Tibial nerve (tissue), 4 donors: ENCODE data around the gene NOL12. TPM values are rescaled to one million over a fixed set of nuclear protein-coding genes. Genes with fewer than 3 reads are reported as not detected.
"Not testable (repeated sequence)": the region's sequence is repeated elsewhere in the genome, so short reads cannot be mapped to it uniquely, and the experiment has no call there.

Source experiments
- DNase-seq, 2 donors: peaks; one replicate each; pipeline ENCODE4 v3.0.0-alpha.2; 2019; ENCODE audit warnings: low spot score in 2 of 2
- H3K27ac ChIP-seq, 4 donors: fragments of 200-600 bp; sonication (generic) in 3 of 4; one replicate each; pipeline ENCODE4 v1.5.1; 2017 to 2019; ENCODE audit warnings: mild to moderate bottlenecking in 1 of 4
- H3K27me3 ChIP-seq, 2 donors: fragments of 200-600 bp; sonication (generic) in 1 of 2; one replicate each; pipeline versions ENCODE4 v1.5.1 to v1.6.0; 2017 to 2019
- H3K36me3 ChIP-seq, 3 donors: fragments of 200-600 bp; sonication (generic); one replicate each; pipeline ENCODE4 v1.5.1; 2018 to 2019
- H3K4me1 ChIP-seq, 4 donors: fragments of 200-600 bp; sonication (generic) in 3 of 4; one replicate each; pipeline ENCODE4 v1.5.1; 2017 to 2019
- H3K4me3 ChIP-seq, 4 donors: fragments of 200-600 bp; sonication (generic) in 3 of 4; one replicate each; pipeline ENCODE4 v1.5.1; 2017 to 2019; ENCODE audit warnings: mild to moderate bottlenecking in 1 of 4, moderate library complexity in 1 of 4
- H3K9me3 ChIP-seq, 4 donors: fragments of 200-600 bp; sonication (generic) in 3 of 4; one replicate each; pipeline ENCODE4 v1.5.1; 2017 to 2019
- CTCF ChIP-seq, 5 experiments: fragments of 200-600 bp in 3 of 5; fragments of 450-650 bp in 2 of 5; sonication (generic) in 3 of 5; IDR thresholded peaks; one replicate each; pipeline ENCODE4 v1.5.1; 2016 to 2019; ENCODE audit warnings: antibody characterized with exemption in 5 of 5, mild to moderate bottlenecking in 3 of 5, moderate library complexity in 2 of 5
- EP300 ChIP-seq, 2 donors: sonication (generic); formaldehyde crosslinking; IDR thresholded peaks; one replicate each; pipeline ENCODE4 v1.6.1; 2017; ENCODE audit warnings: antibody characterized with exemption in 2 of 2, mild to moderate bottlenecking in 1 of 2
- POLR2A ChIP-seq, 2 donors: fragments of 450-650 bp; IDR thresholded peaks; one replicate each; pipeline ENCODE4 v1.6.1; 2017; ENCODE audit warnings: antibody characterized with exemption in 2 of 2, mild to moderate bottlenecking in 2 of 2, moderate library complexity in 2 of 2
- WGBS, 2 donors: methylation state at CpG; one replicate each; pipeline ENCODE4 v1.1.5; 2018; 5-methylcytosine and 5-hydroxymethylcytosine counted together
- total RNA-seq, 4 donors: library from RNA; depleted of rRNA; stranded (reverse); fragments of >200 nt; gene quantifications; one replicate each; pipeline ENCODE4 v1.1.0, GENCODE V29; 2016

The NOL12 gene
- total RNA-seq, 4 donors from 2014 or later: 24.1 to 39.5 (median 31.2) TPM

- peaks cover 3 to 70% (median 20%) of the 10 kb centered on the region in 3 donors for H3K36me3 ChIP-seq
- TF ChIP-seq EP300 (IDR thresholded peaks at IDR 0.05) (no peak), POLR2A (IDR thresholded peaks at IDR 0.05) (no peak), CTCF (IDR thresholded peaks at IDR 0.05) (no peak)
- H3K27ac ChIP-seq: no peak overlapping the region
- H3K4me3 ChIP-seq: no peak overlapping the region
- DNase-seq: no peak
- no peaks in the 10 kb centered on the region for H3K27me3 ChIP-seq
- H3K4me1 ChIP-seq: peaks cover 0 to 27% (median 11%) of the 10 kb centered on the region in 4 donors
- WGBS, 2 donors: 87 to 92% methylated on average over 12 to 14 of the region's 15 CpGs
- H3K9me3 ChIP-seq: no peaks in the 10 kb centered on the region
Observed at GRCh38 chr22:37692627-37693285, 6.6 kb downstream of the NOL12 start.

GRCh38 chr22:37694131-37694530, 8.0 kb downstream of the NOL12 start:
- H3K36me3 ChIP-seq: peaks cover 3 to 57% (median 20%) of the 10 kb centered on the region in 3 donors
- not testable (repeated sequence) for H3K27ac ChIP-seq, H3K9me3 ChIP-seq, DNase-seq, H3K4me3 ChIP-seq, H3K27me3 ChIP-seq
- 91 to 94% methylated on average over 7 of the region's 7 CpGs for WGBS, 2 donors
- peaks cover 0 to 20% (median 10%) of the 10 kb centered on the region in 4 donors for H3K4me1 ChIP-seq

GRCh38 chr22:37696260-37696656, 10.1 kb downstream of the NOL12 start:
- peaks cover under 1 to 37% (median 11%) of the 10 kb centered on the region in 3 donors for H3K36me3 ChIP-seq
- not testable (repeated sequence) for H3K9me3 ChIP-seq, H3K27me3 ChIP-seq, DNase-seq
- H3K4me3 ChIP-seq: peak overlapping the region in 2 of 4 donors; percentile 24 to 35
- peak overlapping the region in 1 of 4 donors; percentile 24 for H3K27ac ChIP-seq
- 27 to 31% methylated on average over 13 of the region's 13 CpGs for WGBS, 2 donors
- peaks cover 0 to 20% (median 10%) of the 10 kb centered on the region in 4 donors for H3K4me1 ChIP-seq

GRCh38 chr22:37696657-37697537, 10.8 kb downstream of the NOL12 start, which contains the start of gene TRIOBP:
Gene TRIOBP, plus strand, starts transcription at chr22:37697048. Its CDS starts 4,318 bp downstream, at chr22:37701366.
- Histone ChIP-seq H3K4me1 (peaks cover 0 to 20% (median 10%) of the 10 kb centered on the region in 4 donors), H3K4me3 (peak within 1 kb of the TSS in 2 of 4 donors; percentile 24 to 35), H3K9me3 (no peaks in the 10 kb centered on the region), H3K36me3 (peaks cover 0 to 31% (median 5%) of the 10 kb centered on the region in 3 donors), H3K27me3 (no peaks in the 10 kb centered on the region), H3K27ac (peak within 1 kb of the TSS in 2 of 4 donors; percentile 33 to 38)
- DNase-seq: peak; percentile 72 to 78
- 1 to 10% methylated on average over 22 to 29 of the region's 39 CpGs for WGBS, 2 donors
- TF ChIP-seq CTCF (IDR thresholded peaks at IDR 0.05) (peak in 4 of 5 experiments; percentile 42 to 58 (median 44)), EP300 (IDR thresholded peaks at IDR 0.05) (peak in 1 of 2 donors; percentile 46), POLR2A (IDR thresholded peaks at IDR 0.05) (no peak)

GRCh38 chr22:37697538-37697835, 11.3 kb downstream of the NOL12 start:
- 34 to 60% methylated on average over 1 to 3 of the region's 3 CpGs for WGBS, 2 donors
- Histone ChIP-seq H3K36me3 (peaks cover 0 to 25% (median 0%) of the 10 kb centered on the region in 3 donors), H3K27me3 (no peaks in the 10 kb centered on the region), H3K27ac (peak overlapping the region in 2 of 4 donors; percentile 33 to 38), H3K4me1 (peaks cover 0 to 20% (median 10%) of the 10 kb centered on the region in 4 donors), H3K9me3 (no peaks in the 10 kb centered on the region), H3K4me3 (no peak overlapping the region)
- DNase-seq: no peak
- TF ChIP-seq CTCF (IDR thresholded peaks at IDR 0.05): no peak
- TF ChIP-seq POLR2A (IDR thresholded peaks at IDR 0.05): no peak
- no peak for TF ChIP-seq EP300 (IDR thresholded peaks at IDR 0.05)
